ENCODE results near the gene SNX25.

GRCh38 chr4:185411849-185412248 lies 202.5 kb downstream of the SNX25 start:
- TF ChIP-seq CTCF (IDR thresholded peaks at IDR 0.05): no peak
- no peak for TF ChIP-seq POLR2AphosphoS5 (IDR thresholded peaks at IDR 0.05)

Data from esophagus muscularis mucosa (tissue), 3 donors.